Activated CD8-positive, alpha-beta T cell treated with anti-CD3 and anti-CD28 coated beads, Interleukin-2, amount 10 ng/mL, durations not matched to agents 7 days and 5 days (primary cell): ENCODE data around the gene GLS. TPM values are rescaled to one million over a fixed set of nuclear protein-coding genes. Genes with fewer than 3 reads are reported as not detected.

Experiments used
- ATAC-seq: fragments of 150-1000 bp; cut with Tn5 transposase; one replicate; pipeline ENCODE4 v1.10.0; 2021; ENCODE audit warnings: moderate library complexity
- CTCF ChIA-PET: fragments of 350-600 bp; sonication (Branson Sonifier 250); formaldehyde crosslinking; loops from one replicate; lab custom pipeline; 2021; ENCODE audit warnings: antibody characterized with exemption; lab: Charles Lee
- POLR2A ChIA-PET: fragments of 350-600 bp; sonication (Branson Sonifier 250); formaldehyde crosslinking; loops from one replicate; lab custom pipeline; 2021; ENCODE audit warnings: antibody characterized with exemption; lab: Charles Lee
- DNase-seq: peaks from one replicate; pipeline ENCODE4 v3.0.0-alpha.2; 2020
- H3K27ac Mint-ChIP-seq: one replicate; pipeline ENCODE4 v1.8.0; 2021; ENCODE audit warnings: mild to moderate bottlenecking, mixed read lengths
- H3K27me3 Mint-ChIP-seq: one replicate; pipeline ENCODE4 v1.8.0; 2021; ENCODE audit warnings: low read depth, mixed read lengths
- H3K36me3 Mint-ChIP-seq: one replicate; pipeline ENCODE4 v1.8.0; 2021; ENCODE audit warnings: low read depth, mixed read lengths
- H3K4me1 Mint-ChIP-seq: one replicate; pipeline ENCODE4 v1.8.0; 2021; ENCODE audit warnings: low read depth, mixed read lengths
- H3K4me3 Mint-ChIP-seq: one replicate; pipeline ENCODE4 v1.8.0; 2021; ENCODE audit warnings: mild to moderate bottlenecking, mixed read lengths
- H3K9me3 Mint-ChIP-seq: one replicate; pipeline ENCODE4 v1.8.0; 2022; ENCODE audit warnings: mixed read lengths; ENCODE audit not compliant: insufficient read depth
- total RNA-seq, 2 experiments: library from RNA; stranded (reverse); gene quantifications; one replicate each; pipeline ENCODE4 v1.2.3, GENCODE V29; 2021

Gene GLS
- total RNA-seq, 2 experiments from 2014 or later = 162 to 193 TPM

GRCh38 chr2:190935054-190935453 lies 54.4 kb downstream of the GLS start:
- Mint-ChIP-seq H3K4me1 (peaks cover 3% of the 10 kb centered on the region), H3K9me3 (no peaks in the 10 kb centered on the region), H3K27me3 (no peaks in the 10 kb centered on the region), H3K27ac (no peak overlapping the region), H3K36me3 (peaks cover 29% of the 10 kb centered on the region), H3K4me3 (no peak overlapping the region)
- POLR2A ChIA-PET = no interaction called here
- CTCF ChIA-PET = interaction anchor here (1.3 kb wide), 1 partner anchor 13 kb away, joined by 3 read pairs; no protein-coding TSS in a partner anchor
- ATAC-seq = no peak
- no peak for DNase-seq

- peaks cover 8% of the 10 kb centered on the region for H3K36me3 Mint-ChIP-seq
- no peak overlapping the region for H3K27ac Mint-ChIP-seq
- ChIA-PET CTCF (interaction anchor here (2.0 kb wide), 1 partner anchor 9 kb away, joined by 10 read pairs; no protein-coding TSS in a partner anchor), POLR2A (no interaction called here)
- peaks cover 2% of the 10 kb centered on the region for H3K4me1 Mint-ChIP-seq
- no peak overlapping the region for H3K4me3 Mint-ChIP-seq
- DNase-seq = no peak
- no peaks in the 10 kb centered on the region for H3K9me3 Mint-ChIP-seq
- no peak for ATAC-seq
- no peaks in the 10 kb centered on the region for H3K27me3 Mint-ChIP-seq
Measured at GRCh38 chr2:190938771-190939335, 58.2 kb downstream of the GLS start.

- no peaks in the 10 kb centered on the region for H3K9me3 Mint-ChIP-seq
- CTCF ChIA-PET = no interaction called here
Measured at GRCh38 chr2:190940454-190940853, 59.8 kb downstream of the GLS start.

DNA sequence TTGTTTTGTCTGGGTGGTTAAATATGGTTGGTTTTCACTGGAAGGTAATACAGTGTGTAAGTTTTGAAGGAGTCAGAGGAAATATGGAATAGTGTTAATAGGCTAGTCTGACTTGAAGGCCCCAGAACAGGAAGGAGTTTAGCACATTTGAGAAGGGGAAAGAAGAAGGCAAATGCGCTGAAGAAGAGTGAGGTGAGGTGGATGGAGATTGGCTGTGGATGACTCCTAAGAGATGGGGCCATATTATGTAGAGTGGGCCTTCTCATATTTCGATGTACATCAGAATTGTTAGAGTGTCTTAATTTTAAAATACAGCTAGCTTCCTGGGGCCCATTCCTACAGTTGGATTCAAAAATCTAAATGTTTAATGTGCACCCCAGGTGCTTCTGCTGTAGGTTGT lies 61.0 kb downstream of the GLS start:
- Mint-ChIP-seq H3K9me3 (no peaks in the 10 kb centered on the region), H3K4me1 (no peaks in the 10 kb centered on the region), H3K27ac (no peak overlapping the region), H3K27me3 (no peaks in the 10 kb centered on the region), H3K36me3 (no peaks in the 10 kb centered on the region), H3K4me3 (no peak overlapping the region)
- ChIA-PET CTCF (interaction anchor here (1.4 kb wide), 1 partner anchor 22 kb away, joined by 4 read pairs; no protein-coding TSS in a partner anchor), POLR2A (no interaction called here)
- ATAC-seq (peak; percentile 24), DNase-seq (no peak)

More at GRCh38 chr2:190940454-190940853, 59.8 kb downstream of the GLS start:
- POLR2A ChIA-PET = no interaction called here
- Mint-ChIP-seq H3K36me3 (peaks cover 2% of the 10 kb centered on the region), H3K4me3 (no peak overlapping the region), H3K4me1 (peaks cover 2% of the 10 kb centered on the region), H3K27ac (no peak overlapping the region), H3K27me3 (no peaks in the 10 kb centered on the region)
- no peak for ATAC-seq
- no peak for DNase-seq

DNA sequence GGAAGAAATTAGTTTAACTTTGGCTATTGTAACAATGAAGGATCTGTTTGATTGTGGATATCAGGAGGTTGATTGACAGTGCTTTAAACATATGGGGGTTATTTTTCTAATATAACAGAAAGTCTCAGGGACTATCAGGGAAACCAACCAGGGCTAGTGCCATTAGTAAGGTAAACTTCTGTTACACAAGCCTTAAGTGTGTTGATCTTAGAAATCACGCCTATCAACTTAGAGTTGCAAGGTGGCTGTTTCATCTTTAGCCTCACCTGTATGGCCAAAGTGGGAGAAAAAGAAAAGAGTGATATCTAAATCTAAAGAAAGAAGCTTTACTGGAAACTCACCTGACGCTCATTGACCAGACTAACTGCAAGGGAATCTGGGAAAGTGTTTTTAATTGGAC lies 62.1 kb downstream of the GLS start:
- ATAC-seq (no peak), DNase-seq (no peak)
- CTCF ChIA-PET = interaction anchor here (1.4 kb wide), 1 partner anchor 21 kb away, joined by 4 read pairs; no protein-coding TSS in a partner anchor
- Mint-ChIP-seq H3K9me3 (no peaks in the 10 kb centered on the region), H3K36me3 (no peaks in the 10 kb centered on the region), H3K27ac (no peak overlapping the region), H3K27me3 (no peaks in the 10 kb centered on the region), H3K4me3 (no peak overlapping the region), H3K4me1 (peaks cover 6% of the 10 kb centered on the region)
- POLR2A ChIA-PET = no interaction called here

DNA sequence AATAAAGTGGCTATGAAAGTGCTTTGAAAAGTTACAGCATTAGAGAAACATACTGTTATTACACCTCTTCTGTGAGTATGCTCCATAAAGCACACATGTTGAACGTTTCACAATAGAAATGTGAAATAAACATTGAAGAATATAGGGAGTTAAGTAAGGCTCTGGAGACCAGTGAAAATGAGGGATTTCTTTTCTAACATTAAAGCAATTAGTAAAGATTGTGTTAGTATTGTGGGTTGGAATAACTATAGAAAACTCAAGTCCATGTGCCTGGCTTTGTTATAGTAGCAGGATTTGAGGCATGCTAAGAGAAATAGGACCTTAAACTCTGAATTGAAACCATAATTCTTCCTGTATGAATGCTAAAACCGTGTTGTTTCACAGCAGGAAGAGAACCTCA lies 63.1 kb downstream of the GLS start:
- DNase-seq = no peak
- CTCF ChIA-PET = no interaction called here
- Mint-ChIP-seq H3K4me1 (peaks cover 12% of the 10 kb centered on the region), H3K36me3 (no peaks in the 10 kb centered on the region), H3K27me3 (no peaks in the 10 kb centered on the region), H3K4me3 (no peak overlapping the region), H3K9me3 (no peaks in the 10 kb centered on the region), H3K27ac (no peak overlapping the region)
- ATAC-seq = no peak
- POLR2A ChIA-PET = no interaction called here

- Mint-ChIP-seq H3K4me3 (no peak overlapping the region), H3K27me3 (peaks cover 2% of the 10 kb centered on the region), H3K4me1 (peaks cover 12% of the 10 kb centered on the region), H3K27ac (no peak overlapping the region), H3K36me3 (no peaks in the 10 kb centered on the region), H3K9me3 (no peaks in the 10 kb centered on the region)
- ChIA-PET CTCF (interaction anchor here (0.6 to 5.1 kb wide), 37 partner anchors 8 to 264 kb away, joined by 3 to 51 read pairs (median 4); partner anchors contain the start of gene GLS), POLR2A (interaction anchor here (0.6 to 2.3 kb wide), 9 partner anchors 12 to 529 kb away, joined by 3 to 19 read pairs (median 4); partner anchors contain the start of gene GLS)
- ATAC-seq = peak; percentile 27
- DNase-seq = no peak
Measured at GRCh38 chr2:190947141-190947540, 66.5 kb downstream of the GLS start.

DNA sequence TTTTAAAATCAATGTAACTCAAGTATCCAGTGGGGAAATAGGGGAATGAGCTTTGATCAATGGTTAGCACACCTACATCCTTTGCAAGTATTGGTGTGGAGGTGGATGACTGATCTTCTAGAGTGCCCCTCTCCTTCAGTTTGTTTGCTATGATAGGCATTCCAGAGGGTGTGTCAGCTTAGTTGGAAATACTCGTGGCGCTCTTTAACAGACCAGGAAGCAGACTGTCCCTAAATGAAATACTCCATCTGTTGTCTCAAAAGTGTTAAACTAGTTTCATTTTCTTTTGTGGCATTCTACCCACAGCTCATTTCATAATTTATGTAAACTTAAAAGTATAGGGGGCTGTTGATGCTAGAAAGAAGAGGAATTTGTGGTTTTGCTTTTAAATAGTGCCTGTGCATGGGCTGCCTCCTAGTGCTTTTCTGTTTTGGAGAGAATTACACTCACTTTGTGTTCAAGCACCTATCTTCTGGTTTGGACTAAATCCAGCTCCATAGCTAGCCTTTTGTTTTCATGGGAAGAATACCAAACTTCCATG lies 67.2 kb downstream of the GLS start:
- Mint-ChIP-seq H3K9me3 (no peaks in the 10 kb centered on the region), H3K4me3 (no peak overlapping the region), H3K27ac (peak overlapping the region; percentile 41), H3K27me3 (peaks cover 5% of the 10 kb centered on the region), H3K4me1 (peaks cover 12% of the 10 kb centered on the region), H3K36me3 (no peaks in the 10 kb centered on the region)
- DNase-seq (no peak), ATAC-seq (peak; percentile 72)
- ChIA-PET CTCF (interaction anchor here (0.6 to 5.1 kb wide), 39 partner anchors 9 to 266 kb away, joined by 3 to 51 read pairs (median 4); partner anchors contain the start of gene GLS), POLR2A (interaction anchor here (0.5 to 2.3 kb wide), 9 partner anchors 11 to 207 kb away, joined by 3 to 19 read pairs (median 4); partner anchors contain the start of gene GLS)

DNA sequence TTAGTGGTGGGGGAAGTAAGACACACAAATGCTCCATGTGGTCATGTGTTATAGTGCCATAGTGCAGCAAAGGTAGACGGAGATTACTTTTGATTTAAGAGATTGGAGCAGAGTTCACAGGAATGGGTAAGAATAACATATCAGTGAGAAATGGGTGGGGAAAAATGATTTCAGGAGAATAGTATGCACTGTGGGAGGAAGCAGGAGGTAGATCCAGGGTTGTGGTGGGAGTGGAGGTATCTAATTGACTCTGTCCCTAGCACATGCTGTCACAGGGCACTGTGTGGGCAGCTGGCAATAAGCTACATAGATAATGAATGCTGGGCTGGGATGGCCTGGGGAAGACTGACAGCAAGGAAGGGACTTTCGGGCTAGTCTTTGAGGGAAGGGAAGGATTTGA lies 68.0 kb downstream of the GLS start:
- Mint-ChIP-seq H3K36me3 (no peaks in the 10 kb centered on the region), H3K4me1 (peaks cover 12% of the 10 kb centered on the region), H3K9me3 (no peaks in the 10 kb centered on the region), H3K4me3 (no peak overlapping the region), H3K27me3 (peaks cover 5% of the 10 kb centered on the region), H3K27ac (no peak overlapping the region)
- ChIA-PET CTCF (interaction anchor here (1.0 to 5.1 kb wide), 23 partner anchors 8 to 266 kb away, joined by 3 to 51 read pairs (median 5); partner anchors contain the start of gene GLS), POLR2A (interaction anchor here (1.2 to 2.3 kb wide), 2 partner anchors 68 to 206 kb away, joined by 3 to 19 read pairs; partner anchors contain the start of gene GLS)
- ATAC-seq = no peak
- DNase-seq = no peak

- ChIA-PET POLR2A (interaction anchor here (0.6 to 1.5 kb wide), 3 partner anchors 17 to 127 kb away, joined by 3 to 5 read pairs (median 4); no protein-coding TSS in a partner anchor), CTCF (interaction anchor here (0.6 to 0.9 kb wide), 2 partner anchors 100 to 231 kb away, joined by 3 read pairs; no protein-coding TSS in a partner anchor)
- H3K4me1 Mint-ChIP-seq = peaks cover 12% of the 10 kb centered on the region
- H3K27ac Mint-ChIP-seq = no peak overlapping the region
- no peaks in the 10 kb centered on the region for H3K36me3 Mint-ChIP-seq
- peaks cover 5% of the 10 kb centered on the region for H3K27me3 Mint-ChIP-seq
- no peak overlapping the region for H3K4me3 Mint-ChIP-seq
- DNase-seq (no peak), ATAC-seq (no peak)
- H3K9me3 Mint-ChIP-seq = no peaks in the 10 kb centered on the region
Measured at GRCh38 chr2:190950566-190950991, 70.0 kb downstream of the GLS start.

DNA sequence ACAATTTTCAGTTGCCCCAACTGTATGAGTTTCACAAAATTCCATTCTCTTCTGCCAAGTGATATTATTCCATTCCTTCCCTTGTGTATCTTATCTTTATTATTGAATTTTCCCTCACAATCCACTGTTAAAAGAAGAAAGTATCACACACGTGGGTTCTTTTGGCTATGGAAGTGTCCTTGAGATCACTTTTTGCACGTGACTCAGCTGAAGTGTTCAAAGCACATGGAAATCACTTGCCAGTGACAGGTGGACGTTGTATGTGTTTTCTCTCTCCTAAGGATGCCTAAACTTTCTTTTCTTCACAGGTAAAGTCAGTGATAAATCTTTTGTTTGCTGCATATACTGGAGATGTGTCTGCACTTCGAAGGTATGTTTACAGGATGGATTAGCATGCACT lies 72.6 kb downstream of the GLS start:
- ChIA-PET CTCF (no interaction called here), POLR2A (no interaction called here)
- no peak overlapping the region for H3K27ac Mint-ChIP-seq
- H3K27me3 Mint-ChIP-seq = peaks cover 5% of the 10 kb centered on the region
- H3K9me3 Mint-ChIP-seq = no peaks in the 10 kb centered on the region
- DNase-seq (no peak), ATAC-seq (no peak)
- no peak overlapping the region for H3K4me3 Mint-ChIP-seq
- H3K36me3 Mint-ChIP-seq = peaks cover 16% of the 10 kb centered on the region
- peaks cover under 1% of the 10 kb centered on the region for H3K4me1 Mint-ChIP-seq
